Activated CD4-positive, CD25-positive, alpha-beta regulatory T cell treated with anti-CD3 and anti-CD28 coated beads, Interleukin-2, amount 50 U/mL, for 16 hours (primary cell): ENCODE results near the gene KIF3A.
A peak's percentile ranks its signal among the peaks of the same experiment; 100 is the strongest.

ENCODE experiments used
- DNase-seq: peaks from one replicate; pipeline ENCODE4 v3.0.0-alpha.2; 2020; ENCODE audit warnings: low read depth, low spot score

KIF3A gene

DNA sequence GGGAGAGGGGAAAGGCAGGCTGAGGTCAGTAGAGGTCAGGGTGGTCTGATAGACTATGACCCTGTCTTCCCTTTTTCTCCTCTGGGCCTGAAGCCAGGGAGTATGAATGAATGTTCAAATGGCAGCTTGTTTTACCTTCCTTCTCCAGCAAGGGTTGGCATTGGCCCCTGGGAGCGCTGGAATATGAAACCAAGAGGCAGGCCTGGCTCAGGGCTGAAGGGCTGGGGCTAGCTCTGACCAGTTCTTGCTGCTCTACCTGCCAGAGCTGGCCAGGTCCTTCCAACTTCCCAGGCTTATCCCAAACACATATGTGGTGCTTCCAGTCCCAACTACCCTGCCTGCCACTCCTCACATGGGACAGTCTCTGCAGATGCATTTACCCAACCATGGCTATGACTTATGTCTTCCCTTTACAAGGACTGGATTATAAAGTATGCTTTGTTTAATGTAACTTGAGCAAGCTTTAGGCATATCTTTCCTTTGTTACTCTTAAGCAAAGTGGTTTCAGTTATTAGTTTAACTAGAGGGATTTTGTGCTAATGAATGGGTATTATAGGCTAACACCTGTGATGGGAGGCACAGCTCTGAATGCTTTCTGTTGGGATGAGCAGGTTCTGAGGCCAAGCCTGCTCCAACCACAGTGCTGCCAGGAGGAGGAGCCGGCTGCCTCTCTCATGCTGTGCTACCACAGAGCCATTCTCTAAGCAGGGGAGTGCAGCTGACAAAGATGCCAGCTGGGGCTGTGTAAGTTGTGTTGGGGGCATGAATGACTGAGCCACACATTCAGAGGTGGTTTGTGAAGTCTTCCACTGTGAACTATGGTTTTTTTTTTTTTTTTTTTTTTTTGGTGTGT is 16.0 kb upstream of the KIF3A start:
- DNase-seq, result no peak

DNA sequence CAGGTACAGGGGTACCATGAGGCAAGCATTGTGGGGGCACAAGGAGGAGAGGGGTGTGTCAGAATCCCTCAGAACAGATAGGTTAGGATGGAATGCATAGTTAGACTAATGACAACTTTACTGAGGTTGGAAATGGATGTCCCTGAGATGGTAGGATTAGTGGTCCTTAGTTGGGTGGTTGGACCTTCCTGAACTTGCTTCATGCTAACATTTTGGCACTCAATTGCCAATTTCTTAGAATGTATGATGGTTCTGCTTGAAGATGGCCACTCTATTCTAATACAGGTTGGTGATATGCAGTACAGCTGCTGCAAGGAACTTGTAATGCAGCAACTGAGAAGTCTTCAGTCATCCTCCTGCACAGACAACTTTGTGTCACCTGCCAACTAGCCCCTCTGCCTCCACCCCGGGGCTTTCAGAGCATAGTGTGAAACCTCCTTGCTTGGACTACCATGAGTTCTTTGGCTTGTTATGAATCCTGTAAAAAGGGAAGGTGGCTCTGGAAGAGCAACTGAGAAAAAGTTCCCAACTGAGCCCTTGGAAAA is 15.3 kb upstream of the KIF3A start:
- DNase-seq, result no peak

DNA sequence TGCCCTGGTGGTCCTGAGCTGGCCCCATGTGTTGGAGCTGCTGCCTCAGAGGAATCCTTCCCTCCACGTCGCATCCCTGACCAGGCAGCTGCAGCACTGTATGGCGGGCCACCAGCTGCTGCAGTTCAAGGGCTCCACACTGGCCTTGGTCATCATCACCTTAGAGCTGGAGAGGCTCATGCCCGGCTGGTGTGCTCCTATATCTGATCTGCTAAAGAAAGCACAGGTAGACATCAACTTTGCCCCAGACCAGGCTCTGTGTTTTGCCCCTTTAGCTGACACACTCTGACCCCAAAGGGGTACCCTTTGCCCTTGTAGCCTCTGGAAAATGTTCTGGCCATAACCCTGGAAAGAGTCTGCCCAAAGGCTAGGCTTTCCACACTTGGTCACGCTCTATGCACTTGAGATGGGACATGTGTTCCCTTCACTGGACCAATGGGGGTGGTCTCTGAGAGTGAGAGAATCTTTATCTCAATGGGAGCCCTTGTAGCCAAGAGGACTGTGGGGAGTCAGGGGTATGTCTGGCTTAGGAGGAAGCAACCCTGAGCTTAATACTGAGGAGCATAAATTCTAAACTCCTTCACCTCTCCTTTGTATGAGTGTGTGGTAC is 14.7 kb upstream of the KIF3A start:
- DNase-seq, result no peak

DNA sequence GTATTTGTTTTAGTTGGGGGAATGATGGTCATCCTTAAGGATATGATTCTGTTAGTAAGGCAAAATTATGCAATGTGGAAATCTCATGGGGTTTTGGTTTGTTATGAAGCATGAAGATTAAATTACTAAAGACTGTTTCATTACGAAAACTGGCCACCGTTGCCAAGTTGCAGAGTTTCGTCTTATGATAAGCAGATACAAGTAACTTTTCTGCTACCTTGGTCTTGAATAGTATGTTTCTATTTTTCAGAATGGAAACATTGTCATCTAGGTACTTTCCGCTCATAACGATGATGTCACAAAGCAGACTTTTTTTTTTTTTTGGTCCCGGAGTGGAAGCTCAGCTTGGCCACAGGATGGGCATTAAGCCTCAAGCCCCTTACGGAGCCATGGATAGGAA is 14.1 kb upstream of the KIF3A start:
- DNase-seq, result no peak

DNA sequence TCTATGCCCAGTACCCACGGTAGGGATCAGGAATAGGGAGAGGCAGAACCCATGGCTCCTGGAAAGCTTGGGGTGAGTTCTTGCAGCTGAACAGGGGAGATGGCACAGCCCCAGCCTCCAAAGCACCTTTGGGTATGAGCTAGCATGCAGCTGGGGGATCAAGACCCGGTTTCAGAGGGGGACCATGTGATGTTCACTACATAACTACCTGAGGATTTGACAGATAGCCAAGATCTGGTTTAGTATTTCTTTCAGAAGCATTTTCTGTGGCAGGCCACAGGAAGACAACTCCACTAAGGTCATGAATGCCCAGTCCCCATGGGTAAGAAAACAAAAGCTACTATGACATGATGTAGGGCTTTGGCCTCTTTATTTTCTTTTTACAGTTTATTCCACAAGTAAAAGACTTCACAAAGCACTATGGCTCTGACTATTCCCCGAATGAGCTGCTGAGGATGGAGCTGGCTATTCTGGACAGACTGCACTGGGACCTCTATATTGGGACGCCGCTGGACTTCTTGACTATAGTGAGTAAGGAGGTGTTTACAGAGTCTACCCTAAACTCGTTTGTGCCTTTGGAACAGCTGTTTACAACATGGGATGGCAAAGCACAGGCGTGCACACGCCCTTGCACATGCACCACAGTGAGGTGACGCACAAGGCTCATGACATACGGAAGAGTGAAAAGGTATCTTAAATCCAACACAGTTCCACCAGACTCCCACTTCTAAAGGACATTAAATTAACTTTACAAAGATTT is 13.3 kb upstream of the KIF3A start:
- no peak for DNase-seq

DNA sequence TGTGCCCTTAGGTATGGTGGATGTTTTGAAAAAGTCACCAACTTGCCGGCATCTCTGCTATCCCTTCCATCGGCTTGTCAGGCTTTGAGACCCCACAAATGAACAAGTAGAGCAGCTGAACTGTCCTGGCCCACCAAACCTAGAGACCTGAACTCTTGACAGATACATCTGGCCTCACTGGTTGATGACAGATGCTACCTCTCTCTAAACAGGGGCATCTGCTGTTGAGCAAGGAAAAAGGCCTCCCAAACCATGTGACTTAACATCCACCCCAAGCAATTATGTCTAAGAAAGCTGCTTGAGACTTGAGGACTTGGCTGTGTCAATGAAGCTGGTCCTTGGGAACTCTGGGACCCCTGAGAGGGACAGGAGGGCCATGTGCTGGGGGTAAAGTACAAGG is 12.2 kb upstream of the KIF3A start:
- no peak for DNase-seq

DNA sequence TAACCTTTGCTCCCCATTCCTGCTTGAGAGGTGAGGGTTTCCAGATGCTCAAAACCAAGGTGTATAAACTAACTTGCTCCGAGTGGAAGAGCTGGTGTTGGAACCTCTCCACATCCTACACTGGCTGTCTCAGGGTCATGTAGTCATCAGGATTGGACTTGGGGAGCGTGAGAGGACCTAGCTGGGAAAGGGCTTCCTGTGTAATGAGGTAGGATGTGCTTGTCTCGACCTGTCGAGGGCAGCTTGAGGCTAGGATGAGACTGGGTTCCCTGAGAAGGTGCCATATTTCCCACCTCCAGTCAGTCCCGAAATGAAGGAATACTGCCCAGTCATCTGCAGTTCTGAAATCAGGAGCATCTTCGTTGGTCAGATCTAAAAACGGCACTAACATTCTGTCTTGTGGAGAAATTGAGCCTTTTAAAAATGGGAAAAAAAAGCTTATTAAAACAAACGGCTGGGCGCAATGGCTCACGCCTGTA is 11.2 kb upstream of the KIF3A start:
- no peak for DNase-seq

DNA sequence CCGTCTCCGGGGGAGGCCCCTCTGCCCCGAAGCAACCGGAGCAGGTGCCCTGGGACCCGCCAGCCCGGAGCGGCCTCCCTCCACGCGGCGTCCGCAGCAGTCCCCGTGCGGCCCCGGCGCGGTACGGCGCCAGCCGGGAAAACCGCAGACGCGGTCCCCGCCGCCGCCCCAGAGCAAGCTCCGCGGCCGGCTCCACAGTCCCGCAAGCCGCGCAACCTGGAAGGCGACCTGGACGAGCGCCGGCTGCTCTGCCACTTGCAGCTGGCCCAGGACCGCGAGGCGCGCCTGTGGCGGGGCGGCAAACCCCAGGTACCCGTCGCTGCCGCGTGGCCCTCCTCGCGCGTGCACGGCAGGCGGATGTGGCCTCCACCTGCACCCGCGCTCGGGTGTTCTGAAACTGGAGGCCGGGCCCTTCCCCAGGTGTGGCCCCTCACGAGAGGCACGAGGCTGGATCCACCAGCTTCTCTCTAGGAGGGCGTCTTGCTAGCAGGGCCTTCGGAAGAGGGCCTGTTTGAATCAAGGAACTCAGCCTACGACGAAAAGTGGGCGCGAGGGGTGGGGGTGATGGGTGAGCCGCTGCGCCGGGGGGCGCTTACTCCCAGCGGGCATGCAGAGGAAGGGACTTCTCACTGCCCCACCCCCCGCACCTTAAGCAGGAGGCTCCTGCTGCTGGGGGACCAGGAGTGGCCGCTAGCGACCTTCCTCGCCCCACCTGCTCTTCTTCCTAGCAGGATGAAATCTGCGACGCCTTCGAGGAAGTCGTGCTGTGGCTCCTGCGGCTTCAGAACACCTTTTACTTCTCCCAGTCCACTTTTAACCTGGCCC is 10.5 kb upstream of the KIF3A start:
- peak; percentile 8 for DNase-seq

DNA sequence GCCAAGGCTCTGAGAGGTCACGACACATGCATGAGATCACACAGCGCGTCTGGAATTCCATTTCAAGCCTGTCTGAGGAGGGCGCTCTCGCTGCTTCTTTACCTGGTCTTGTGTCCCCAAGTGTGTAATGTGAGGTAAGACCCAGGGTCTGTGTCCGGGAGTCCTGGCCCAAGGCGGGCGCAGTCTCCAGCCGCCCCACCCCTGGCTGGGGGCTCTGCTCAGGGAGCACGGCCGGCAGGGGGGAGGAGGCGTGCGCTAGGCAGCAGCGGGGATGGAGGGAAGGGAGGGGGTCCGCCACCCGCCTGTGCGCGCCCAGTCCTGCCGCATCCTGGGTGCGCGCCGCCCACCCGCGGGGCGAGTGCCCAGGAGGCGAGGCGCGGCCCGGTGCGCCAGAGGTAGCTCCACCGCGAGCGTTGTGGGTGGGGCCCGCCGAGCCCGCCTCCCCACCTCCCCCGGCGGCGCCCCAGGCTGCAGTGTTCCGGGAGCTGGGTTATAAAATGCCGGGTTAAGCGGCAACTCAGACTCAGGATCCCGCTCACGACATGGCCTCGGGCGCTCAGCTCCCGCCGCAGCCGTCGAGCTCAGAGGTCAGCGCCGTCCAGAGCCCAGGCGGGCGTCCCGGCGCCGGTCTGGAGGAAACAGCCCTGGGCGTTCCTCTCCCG is 9.7 kb upstream of the KIF3A start, which contains the start of gene CCNI2:
TSS of gene CCNI2 (plus strand) at position 473 of the 662 bp plus-strand sequence. CDS start at position 543, 70 bp downstream.
- peak; percentile 36 for DNase-seq

DNA sequence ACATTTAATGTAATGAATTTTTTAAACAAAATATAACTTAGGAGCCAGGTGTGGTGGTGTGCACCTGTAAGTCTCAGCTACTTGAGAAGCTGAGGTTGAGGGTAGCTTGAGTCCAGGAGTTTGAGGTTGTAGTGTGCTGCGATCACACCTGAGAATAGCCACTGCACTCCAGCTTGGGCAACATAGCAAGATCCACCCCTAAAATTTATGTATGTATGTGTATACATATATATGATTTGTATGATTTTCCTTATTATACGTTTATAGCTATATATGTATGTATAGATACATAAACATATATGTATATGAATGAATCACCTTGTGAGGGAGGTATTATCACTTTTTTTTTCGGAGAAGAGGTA is 9.2 kb upstream of the KIF3A start:
- no peak for DNase-seq

DNA sequence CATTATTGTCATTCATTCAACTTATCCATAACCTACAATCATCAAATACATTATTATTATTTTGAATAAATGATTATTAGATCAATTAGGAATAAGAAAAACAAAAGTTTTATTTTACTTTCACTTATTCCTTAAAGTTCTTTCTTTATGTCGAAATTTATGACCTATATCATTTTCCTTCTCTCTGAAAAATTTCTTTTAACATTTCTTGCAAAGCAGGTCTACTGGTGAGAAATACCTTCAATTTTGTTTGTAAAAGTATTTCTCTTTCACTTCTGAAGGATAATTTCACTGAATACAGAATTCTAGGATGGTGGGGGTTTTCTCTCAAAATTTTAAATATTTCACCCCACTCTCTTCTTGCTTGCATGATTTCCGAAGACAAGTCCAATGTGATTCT is 7.3 kb upstream of the KIF3A start:
- DNase-seq, result no peak

DNA sequence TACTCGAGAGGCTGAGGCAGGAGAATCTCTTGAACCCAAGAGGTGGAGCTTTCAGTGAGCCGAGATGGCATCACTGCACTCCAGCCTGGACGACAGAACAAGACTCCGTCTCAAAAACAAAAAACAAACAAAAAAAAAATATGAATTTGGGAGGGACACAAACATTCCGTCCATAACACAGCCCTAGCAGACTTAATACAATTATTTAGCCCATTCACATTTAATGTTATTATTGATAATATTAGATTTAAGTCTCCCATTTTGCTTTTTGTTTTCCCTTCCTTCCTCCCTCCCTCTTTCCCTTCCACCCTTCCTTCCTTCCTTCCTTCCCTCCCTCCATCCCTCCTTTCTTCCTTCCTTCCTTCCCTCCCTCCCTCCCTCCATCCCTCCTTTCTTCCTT is 5.3 kb upstream of the KIF3A start:
- DNase-seq, result no peak

DNA sequence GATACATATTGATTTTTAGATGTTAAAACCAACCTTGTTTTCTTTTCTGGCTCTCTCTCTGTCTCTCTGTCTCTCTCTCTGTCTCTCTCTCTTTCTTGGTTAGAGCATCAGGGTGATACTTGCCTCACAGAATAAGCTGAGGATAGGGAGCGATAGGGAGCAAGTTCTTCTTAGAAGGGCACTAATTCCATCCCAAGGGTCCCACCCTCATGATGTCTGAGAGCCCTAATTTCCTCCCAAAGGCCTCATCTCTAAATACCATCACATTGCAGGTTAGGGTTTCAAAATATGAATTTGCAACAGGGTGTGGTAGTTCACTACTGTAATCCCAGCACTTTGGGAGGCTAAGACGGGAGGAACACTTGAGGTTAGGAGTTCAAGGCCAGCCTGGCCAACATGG is 4.8 kb upstream of the KIF3A start:
- no peak for DNase-seq

DNA sequence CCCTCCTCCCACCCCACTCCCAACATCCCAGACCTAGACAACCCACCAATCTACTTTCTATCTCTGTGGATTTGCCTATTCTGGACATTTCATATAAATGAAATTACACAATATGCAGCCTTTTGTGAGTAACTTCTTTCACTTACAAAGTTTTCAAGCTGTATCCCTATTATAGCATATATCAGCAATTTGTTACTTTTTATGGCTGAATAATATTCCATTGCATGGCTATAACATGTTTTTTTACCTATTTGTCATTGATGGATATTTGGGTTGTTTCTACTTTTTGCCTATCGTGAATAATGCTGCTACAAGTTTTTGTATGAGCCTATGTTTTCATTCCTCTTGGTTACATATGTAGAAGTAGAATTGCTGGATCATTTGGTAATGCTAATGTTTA is 1.9 kb upstream of the KIF3A start:
- no peak for DNase-seq

DNA sequence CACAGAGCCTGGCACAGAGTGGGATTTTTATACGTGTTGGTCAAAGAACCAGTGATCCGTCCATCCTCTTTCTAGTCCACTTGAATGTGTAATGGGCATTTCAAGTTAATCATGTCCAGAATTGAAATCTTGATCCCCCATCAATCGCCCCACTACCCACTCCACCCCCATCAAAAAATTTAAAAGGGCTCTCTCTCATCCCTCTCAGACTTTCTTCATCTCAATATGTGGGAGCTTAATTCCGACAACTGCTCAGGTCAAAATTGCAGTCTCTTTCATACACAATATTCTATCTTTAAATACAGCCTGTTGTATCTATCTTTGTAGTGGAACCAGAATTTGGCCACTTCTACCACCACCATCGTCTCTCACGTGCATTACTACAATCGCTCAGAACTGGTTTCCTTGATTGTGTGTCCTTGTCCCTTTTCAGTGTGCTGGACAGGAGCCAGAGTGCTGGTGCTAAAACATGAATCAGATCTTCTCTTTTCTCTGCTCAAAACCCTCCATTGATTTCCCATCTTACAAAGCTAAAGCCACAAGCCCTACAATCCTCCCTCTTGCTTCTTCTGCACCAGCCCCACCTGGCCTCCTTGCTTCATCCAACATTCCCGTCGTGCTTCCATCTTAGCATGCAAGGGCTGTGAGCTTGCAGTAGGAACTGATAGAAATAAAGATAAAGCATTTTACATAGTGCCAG is 786 bp upstream of the KIF3A start:
- no peak for DNase-seq

DNA sequence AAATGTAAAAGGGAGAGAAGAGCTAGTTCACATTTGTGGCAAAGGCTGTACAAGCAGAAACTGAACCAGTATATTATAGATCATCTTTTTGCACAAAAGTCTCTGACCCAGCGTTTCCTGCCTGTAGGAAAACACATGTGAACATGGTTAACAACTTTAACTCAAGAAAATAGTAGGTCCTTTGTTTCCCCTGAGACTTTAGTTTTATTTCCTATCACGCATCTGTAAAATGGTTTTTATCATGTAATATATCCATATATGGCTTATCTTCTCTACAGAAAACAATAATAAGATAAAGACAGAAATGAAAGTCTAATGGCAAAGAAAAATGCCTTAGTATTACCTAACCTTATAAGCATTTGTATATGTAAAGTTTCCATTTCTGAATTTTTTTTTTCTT is 2.7 kb downstream of the KIF3A start:
- no peak for DNase-seq

DNA sequence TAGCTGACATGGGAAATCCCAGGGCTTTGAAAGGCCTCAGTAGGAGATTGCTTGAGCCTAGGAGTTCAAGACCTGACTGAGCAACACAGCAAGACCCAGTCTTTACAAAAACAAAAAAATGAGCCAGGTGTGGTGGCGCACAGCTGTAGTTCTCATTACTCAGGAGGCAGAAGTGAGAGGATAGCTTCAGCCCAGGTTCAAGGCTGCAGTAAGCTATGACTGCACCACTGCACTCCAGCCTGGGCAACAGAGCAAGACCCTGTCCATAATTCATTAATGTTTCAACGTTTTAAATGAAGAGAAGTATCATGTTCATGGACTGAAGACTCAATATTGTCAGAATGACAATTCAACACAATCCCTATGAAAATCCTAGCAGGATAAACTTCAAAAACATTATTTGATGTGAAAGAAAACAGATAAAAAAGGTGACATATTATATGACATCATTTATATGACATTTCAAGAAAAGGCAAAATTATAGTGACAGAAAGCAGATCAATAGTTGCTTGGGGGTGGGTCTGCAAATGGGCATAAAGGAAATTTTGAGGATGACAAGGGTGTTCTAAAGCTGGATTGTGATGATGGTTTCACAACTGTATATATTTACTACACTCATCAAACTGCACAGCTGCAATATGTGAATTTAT is 3.7 kb downstream of the KIF3A start:
- no peak for DNase-seq

DNA sequence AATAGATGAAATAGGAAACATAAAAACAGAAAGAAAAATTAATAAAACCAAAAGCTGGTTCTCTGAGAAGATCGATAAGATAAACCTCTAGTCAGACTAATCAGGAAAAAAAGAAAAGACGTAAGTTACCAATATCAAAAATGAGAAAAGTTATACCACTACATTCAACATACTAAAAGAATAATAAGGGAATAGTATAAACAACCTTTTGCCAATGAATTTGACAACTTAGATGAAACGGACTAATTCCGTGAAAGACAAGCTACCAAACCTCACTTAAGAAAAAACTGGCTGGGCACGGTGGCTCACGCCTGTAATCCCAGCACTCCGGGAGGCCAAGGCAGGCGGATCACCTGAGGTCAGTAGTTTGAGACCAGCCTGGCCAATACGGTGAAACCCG is 7.5 kb downstream of the KIF3A start:
- DNase-seq, result no peak

DNA sequence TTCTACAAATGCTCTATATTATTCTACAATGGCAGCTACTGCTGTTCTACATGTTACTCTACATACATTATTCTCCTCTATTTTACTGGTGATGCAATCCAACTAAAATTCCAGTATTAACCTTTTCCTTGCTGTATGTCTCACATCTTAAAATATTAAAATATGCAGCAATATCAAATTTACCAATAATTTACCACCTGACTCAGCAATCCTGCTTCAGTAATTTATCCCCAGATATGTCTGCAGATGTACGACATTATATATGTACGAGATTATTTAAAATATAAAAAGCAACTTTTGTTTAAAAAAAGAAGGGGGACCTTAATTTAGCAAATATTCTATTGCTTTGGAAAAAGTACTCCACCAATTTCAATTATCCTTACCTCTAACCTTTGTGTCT is 11.6 kb downstream of the KIF3A start:
- no peak for DNase-seq
